GM12878 (cell line): Measurements from ENCODE around the gene TMEM196. TPM values are rescaled to one million over a fixed set of nuclear protein-coding genes. Genes with fewer than 3 reads are reported as not detected.

Source experiments
- ATAC-seq: fragments of 200-7000 bp; cut with Tn5 transposase; 3 replicates; pipeline ENCODE4 v1.9.1; 2020; ENCODE audit warnings: mild to moderate bottlenecking, moderate library complexity
- BruUV-seq: library from RNA; stranded (reverse); fragments of 400-500 nt; replicated peaks from 2 replicates; lab custom pipeline; 2021; lab: Mats Ljungman, UMichigan
- CTCF ChIA-PET: fragments of 300-600 bp; sonication (Branson Sonifier 250); formaldehyde crosslinking; extraction: SDS; loops from one replicate; lab custom pipeline; 2021; ENCODE audit warnings: inconsistent platforms; lab: Yijun Ruan, JAX
- POLR2A ChIA-PET: fragments of 350-600 bp; formaldehyde crosslinking; extraction: SDS; loops from one replicate; lab custom pipeline; 2021; ENCODE audit warnings: inconsistent platforms; lab: Charles Lee
- RAD21 ChIA-PET: fragments of 300-600 bp; sonication (Branson Sonifier 250); formaldehyde crosslinking; loops from one replicate; lab custom pipeline; 2023; ENCODE audit warnings: antibody characterized with exemption; ENCODE audit not compliant: unreplicated experiment; lab: Charles Lee
- SMC1A ChIA-PET: fragments of 300-600 bp; sonication (Branson Sonifier 250); formaldehyde crosslinking; loops from one replicate; lab custom pipeline; 2023; ENCODE audit not compliant: unreplicated experiment, uncharacterized antibody; lab: Charles Lee
- DNase-seq: peaks from one replicate; pipeline ENCODE4 v3.0.0-alpha.2; 2011; ENCODE audit warnings: low read depth, low spot score
- FAIRE-seq: peaks from 3 replicates; lab custom pipeline; 2011; peaks lifted over from hg19 to GRCh38; lab: Jason Lieb, UNC
- H2AFZ ChIP-seq: 2 replicates; pipeline ENCODE4 v1.6.0; 2011; ENCODE audit warnings: low read depth, low read length, control low read depth; ENCODE audit not compliant: control insufficient read depth
- H3K27ac ChIP-seq: 2 replicates; pipeline ENCODE4 v1.5.1; 2011; ENCODE audit warnings: control low read depth; ENCODE audit not compliant: control insufficient read depth, insufficient read depth
- H3K27me3 ChIP-seq, 2 experiments: replicated peaks in 1 of 2; 2 replicates each; pipeline versions ENCODE4 v1.6.0 to v1.6.1; 2011; ENCODE audit warnings: low read length in 1 of 2; ENCODE audit not compliant: control insufficient read depth in 2 of 2, insufficient read depth in 2 of 2
- H3K36me3 ChIP-seq, 2 experiments: 2 replicates each; pipeline ENCODE4 v1.5.1; 2011; ENCODE audit warnings: low read length in 1 of 2; ENCODE audit not compliant: control insufficient read depth in 2 of 2, insufficient read depth in 2 of 2
- H3K4me1 ChIP-seq: 2 replicates; pipeline ENCODE4 v1.6.1; 2011; ENCODE audit warnings: mild to moderate bottlenecking, low read length, moderate library complexity, mixed read lengths; ENCODE audit not compliant: control insufficient read depth, insufficient read depth
- H3K4me2 ChIP-seq: 2 replicates; pipeline ENCODE4 v1.6.0; 2011; ENCODE audit warnings: control low read depth; ENCODE audit not compliant: control insufficient read depth, insufficient read depth
- H3K4me3 ChIP-seq: fragments of 200-600 bp; sonication (generic); 2 replicates; pipeline ENCODE4 v1.5.1; 2016
- H3K79me2 ChIP-seq: 2 replicates; pipeline ENCODE4 v1.6.0; 2011; ENCODE audit warnings: low read length; ENCODE audit not compliant: control insufficient read depth, insufficient read depth
- H3K9ac ChIP-seq: 2 replicates; pipeline ENCODE4 v1.8.0; 2011; ENCODE audit warnings: low read length, control low read depth, mixed read lengths; ENCODE audit not compliant: control insufficient read depth, insufficient read depth
- H3K9me3 ChIP-seq: replicated peaks from 3 replicates; pipeline ENCODE4 v1.5.1; 2011; ENCODE audit warnings: mild to moderate bottlenecking, low read length; ENCODE audit not compliant: control insufficient read depth, insufficient read depth
- H4K20me1 ChIP-seq: 2 replicates; pipeline ENCODE4 v1.6.0; 2011; ENCODE audit not compliant: control insufficient read depth, insufficient read depth
- ATF7 ChIP-seq: fragments of 450-650 bp; IDR thresholded peaks from 2 replicates; pipeline ENCODE4 v1.6.1; 2016; ENCODE audit warnings: low read depth, mild to moderate bottlenecking
- BCL11A ChIP-seq: IDR thresholded peaks from 2 replicates; pipeline ENCODE4 v1.6.1; 2011; ENCODE audit warnings: low read depth, low read length
- BMI1 ChIP-seq: fragments of 450-650 bp; IDR thresholded peaks from 2 replicates; pipeline ENCODE4 v1.6.1; 2016; ENCODE audit warnings: mild to moderate bottlenecking, moderate library complexity, borderline replicate concordance
- DPF2 ChIP-seq: fragments of 450-650 bp; IDR thresholded peaks from 2 replicates; pipeline ENCODE4 v1.6.1; 2017; ENCODE audit warnings: mild to moderate bottlenecking
- EP300 ChIP-seq, 2 experiments: fragments of 150-350 bp in 1 of 2; IDR thresholded peaks; 2 replicates each; pipeline ENCODE4 v1.6.1; 2011 to 2012; ENCODE audit warnings: low read depth in 2 of 2, low read length in 2 of 2, borderline replicate concordance in 1 of 2, improper control_type of control experiment in 1 of 2, inconsistent platforms in 1 of 2; ENCODE audit not compliant: control insufficient read depth in 1 of 2
- ETV6 ChIP-seq, 2 experiments: fragments of 450-650 bp in 1 of 2; IDR thresholded peaks in 1 of 2; conservative IDR thresholded peaks in 1 of 2; 2 replicates each; pipeline ENCODE4 v1.6.1; 2014; ENCODE audit warnings: antibody characterized with exemption in 1 of 2, borderline replicate concordance in 1 of 2, low read depth in 1 of 2, mild to moderate bottlenecking in 1 of 2, moderate library complexity in 1 of 2
- FOXM1 ChIP-seq: IDR thresholded peaks from 2 replicates; pipeline ENCODE4 v1.6.1; 2012; ENCODE audit warnings: low read depth, mild to moderate bottlenecking, inconsistent platforms, low read length, moderate library complexity
- HCFC1 ChIP-seq: fragments of 150-350 bp; IDR thresholded peaks from 2 replicates; pipeline ENCODE4 v1.6.1; 2014; ENCODE audit warnings: low read length
- HDAC6 ChIP-seq: fragments of 200-600 bp; sonication (generic); IDR thresholded peaks from one replicate; pipeline ENCODE4 v1.8.0; 2017; ENCODE audit warnings: antibody characterized with exemption; ENCODE audit not compliant: unreplicated experiment
- IKZF1 ChIP-seq: fragments of 450-650 bp; conservative IDR thresholded peaks from 2 replicates; pipeline ENCODE4 v1.6.1; 2017; ENCODE audit warnings: antibody characterized with exemption, mild to moderate bottlenecking
- IKZF2 ChIP-seq, 2 experiments: fragments of 450-650 bp; IDR thresholded peaks; 2 replicates each; pipeline ENCODE4 v1.6.1; 2017; ENCODE audit warnings: mild to moderate bottlenecking in 2 of 2, moderate library complexity in 2 of 2
- JUNB ChIP-seq: IDR thresholded peaks from 2 replicates; pipeline ENCODE4 v1.6.1; 2016; ENCODE audit warnings: antibody characterized with exemption, mild to moderate bottlenecking
- JUND ChIP-seq: IDR thresholded peaks from 2 replicates; pipeline ENCODE4 v1.6.1; 2012; ENCODE audit warnings: low read depth, mild to moderate bottlenecking, low read length, improper control_type of control experiment, moderate library complexity
- MEF2A ChIP-seq: IDR thresholded peaks from 2 replicates; pipeline ENCODE4 v1.6.1; 2011; ENCODE audit warnings: low read depth, mild to moderate bottlenecking, low read length, moderate library complexity; ENCODE audit not compliant: insufficient read depth
- MEF2B ChIP-seq: fragments of 450-650 bp; IDR thresholded peaks from 2 replicates; pipeline ENCODE4 v1.6.1; 2018; ENCODE audit warnings: mild to moderate bottlenecking, moderate library complexity; ENCODE audit not compliant: partially characterized antibody, poor library complexity, severe bottlenecking
- MTA2 ChIP-seq: fragments of 450-650 bp; IDR thresholded peaks from 2 replicates; pipeline ENCODE4 v1.6.1; 2016; ENCODE audit warnings: low read depth, mild to moderate bottlenecking, moderate library complexity
- MYC ChIP-seq: IDR thresholded peaks from 2 replicates; pipeline ENCODE4 v1.6.1; 2011; ENCODE audit warnings: mild to moderate bottlenecking, low read length, moderate library complexity, inconsistent platforms; ENCODE audit not compliant: insufficient read depth, insufficient replicate concordance, insufficient read length, severe bottlenecking
- NFIC ChIP-seq: IDR thresholded peaks from 2 replicates; pipeline ENCODE4 v1.6.1; 2012; ENCODE audit warnings: low read depth, mild to moderate bottlenecking, inconsistent platforms, low read length, moderate library complexity
- NR2F1 ChIP-seq: fragments of 450-650 bp; conservative IDR thresholded peaks from 2 replicates; pipeline ENCODE4 v1.6.1; 2017; ENCODE audit warnings: mild to moderate bottlenecking
- PAX8 ChIP-seq: fragments of 450-650 bp; IDR thresholded peaks from 2 replicates; pipeline ENCODE4 v1.6.1; 2017; ENCODE audit warnings: mild to moderate bottlenecking, moderate library complexity
- RUNX3 ChIP-seq: IDR thresholded peaks from 2 replicates; pipeline ENCODE4 v1.6.1; 2012; ENCODE audit warnings: low read length, inconsistent platforms
- SUPT20H ChIP-seq: IDR thresholded peaks from 2 replicates; pipeline ENCODE4 v1.6.1; 2011; ENCODE audit warnings: low read depth, mild to moderate bottlenecking, low read length, moderate library complexity, borderline replicate concordance; ENCODE audit not compliant: control insufficient read depth
- TCF12 ChIP-seq: IDR thresholded peaks from 2 replicates; pipeline ENCODE4 v1.6.1; 2011; ENCODE audit warnings: low read depth, mild to moderate bottlenecking, low read length
- USF2 ChIP-seq: IDR thresholded peaks from 2 replicates; pipeline ENCODE4 v1.6.1; 2011; ENCODE audit warnings: low read depth, low read length, improper control_type of control experiment, borderline replicate concordance
- whole genome bisulfite sequencing: methylation state at CpG from one replicate; pipeline ENCODE4 v1.1.6; 2016; ENCODE audit warnings: low lambda C conversion rate; ENCODE audit not compliant: insufficient replicate concordance, insufficient coverage; ENCODE audit errors: missing lambda C conversion rate; 5-methylcytosine and 5-hydroxymethylcytosine counted together
- in situ Hi-C: fragments of 300-500 bp; cut with MboI; formaldehyde crosslinking; loops from 9 replicates; pipeline ENCODE4 v1.14.3; 2018; ENCODE audit warnings: mixed read lengths
- intact Hi-C: fragments of 100-400 bp; cut with micrococcal nuclease; formaldehyde crosslinking; loops from one replicate; pipeline ENCODE4 v1.14.2; 2022; ENCODE audit not compliant: unreplicated experiment
- polyA plus RNA-seq, 11 experiments: library from polyadenylated mRNA; depleted of rRNA in 4 of 11; unstranded in 6 of 11; stranded (reverse) in 5 of 11; fragments of >200 nt; fragmentation: Nextera tagmentation in 4 of 11; fragmentation: Illumina TruSeq in 1 of 11; extraction: Ambion mirVana in 4 of 11; extraction: Trizol in 1 of 11; gene quantifications; 1 replicate in 1 of 11; 2 replicates in 10 of 11; pipeline versions ENCODE4 v1.2.1 to v1.2.3, GENCODE V29; 2011 to 2016; ENCODE audit warnings: inconsistent platforms in 2 of 11, missing spikeins in 2 of 11, low read depth in 1 of 11
- total RNA-seq, 4 experiments: library from RNA; depleted of rRNA in 3 of 4; stranded (reverse); fragments of >200 nt in 3 of 4; fragmentation: Illumina TruSeq in 1 of 4; extraction: Trizol in 1 of 4; gene quantifications; 2 replicates each; pipeline versions ENCODE4 v1.2.1 to v1.2.3, GENCODE V29; 2013 to 2021
- TF ChIP-seq, protein P1 (sequence below): fragments of 150-350 bp; IDR thresholded peaks from 2 replicates; pipeline ENCODE4 v1.6.1; 2014; ENCODE audit warnings: mild to moderate bottlenecking, low read depth, low read length

The TMEM196 gene
- total and polyA plus RNA-seq, 10 of the 15 experiments (the other 5 are each of a cell fraction or from before 2014, with no cell fraction given) = 0.04 TPM; not detected in 9

- SMC1A ChIA-PET = no interaction called here
- in situ Hi-C loops (no loop called here), intact Hi-C loops (no loop called here)
- no peak for DNase-seq
- Histone ChIP-seq H3K9ac (no peak overlapping the region), H2AFZ (no peak overlapping the region), H4K20me1 (no peaks in the 10 kb centered on the region), H3K9me3 (no peaks in the 10 kb centered on the region), H3K4me2 (no peak overlapping the region), H3K4me1 (no peaks in the 10 kb centered on the region), H3K27ac (no peak overlapping the region), H3K4me3 (no peak overlapping the region), H3K27me3 (no peaks in the 10 kb centered on the region), H3K36me3 (no peaks in the 10 kb centered on the region), H3K79me2 (no peaks in the 10 kb centered on the region)
- CTCF ChIA-PET = interaction anchor here (1.0 to 1.6 kb wide), 2 partner anchors 21 kb away, joined by 3 read pairs; no protein-coding TSS in a partner anchor
- WGBS = 12% methylated on average over 2 of the region's 2 CpGs
- RAD21 ChIA-PET = no interaction called here
- FAIRE-seq = no peak
- ATAC-seq = peak; percentile 66
- BruUV-seq = no TSS peak
- TF ChIP-seq MYC = no peak
- TF ChIP-seq, protein P1, sequence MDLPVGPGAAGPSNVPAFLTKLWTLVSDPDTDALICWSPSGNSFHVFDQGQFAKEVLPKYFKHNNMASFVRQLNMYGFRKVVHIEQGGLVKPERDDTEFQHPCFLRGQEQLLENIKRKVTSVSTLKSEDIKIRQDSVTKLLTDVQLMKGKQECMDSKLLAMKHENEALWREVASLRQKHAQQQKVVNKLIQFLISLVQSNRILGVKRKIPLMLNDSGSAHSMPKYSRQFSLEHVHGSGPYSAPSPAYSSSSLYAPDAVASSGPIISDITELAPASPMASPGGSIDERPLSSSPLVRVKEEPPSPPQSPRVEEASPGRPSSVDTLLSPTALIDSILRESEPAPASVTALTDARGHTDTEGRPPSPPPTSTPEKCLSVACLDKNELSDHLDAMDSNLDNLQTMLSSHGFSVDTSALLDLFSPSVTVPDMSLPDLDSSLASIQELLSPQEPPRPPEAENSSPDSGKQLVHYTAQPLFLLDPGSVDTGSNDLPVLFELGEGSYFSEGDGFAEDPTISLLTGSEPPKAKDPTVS = no peak
- TF ChIP-seq MEF2A = 0 out of 2 replicates have a peak, but pooled peaks have one; percentile 7
- peak; percentile 43; the same call in 1 of the 2 replicates for TF ChIP-seq MTA2
- TF ChIP-seq MEF2B = no peak
- no peak for TF ChIP-seq USF2
- TF ChIP-seq EP300 (IDR thresholded peaks at IDR 0.05; ENCODE audit: borderline replicate concordance in 1 of 2, control insufficient read depth in 1 of 2, low read depth in 2 of 2, low read length in 2 of 2) = 0 out of 4 replicates have a peak, but pooled peaks of 1 of the 2 experiments have one; percentile 7
- peak; percentile 31; a peak in 2 of 4 replicates for TF ChIP-seq IKZF2 (IDR thresholded peaks at IDR 0.05)
- 0 out of 2 replicates have a peak, but pooled peaks have one; percentile 11 for TF ChIP-seq ATF7
- no peak for TF ChIP-seq HCFC1
- TF ChIP-seq ETV6 (conservative IDR thresholded peaks at IDR 0.05 in 1 of 2, IDR thresholded peaks at IDR 0.05 in 1 of 2; ENCODE audit: borderline replicate concordance in 1 of 2, low read depth in 1 of 2) = peak in 1 of 2 experiments; percentile 27; a peak in 1 of 4 replicates
- no peak for TF ChIP-seq TCF12
- TF ChIP-seq BCL11A = no peak
- peak; percentile 40; the same call in 1 of the 2 replicates for TF ChIP-seq DPF2
- peak; percentile 68; the same call in 1 of the 2 replicates for TF ChIP-seq NFIC
- no peak for TF ChIP-seq FOXM1
- TF ChIP-seq JUNB = peak; percentile 51; the same call in 1 of the 2 replicates
- TF ChIP-seq SUPT20H = no peak
- TF ChIP-seq IKZF1 = peak; percentile 35; the same call in 1 of the 2 replicates
- no peak for TF ChIP-seq JUND
- no peak for TF ChIP-seq PAX8
- peak; percentile 75 for TF ChIP-seq RUNX3
- TF ChIP-seq NR2F1 = 0 out of 2 replicates have a peak, but pooled peaks have one; percentile 21
- no peak for TF ChIP-seq HDAC6
- 0 out of 2 replicates have a peak, but pooled peaks have one; percentile 33 for TF ChIP-seq BMI1
- POLR2A ChIA-PET = no interaction called here
Observed at GRCh38 chr7:19677180-19677579, 96.2 kb downstream of the TMEM196 start.
